MCF 10A (cell line): Measurements from ENCODE around the gene UAP1L1. TPM values are rescaled to one million over a fixed set of nuclear protein-coding genes. Genes with fewer than 3 reads are reported as not detected.
A peak's percentile ranks its signal among the peaks of the same experiment; 100 is the strongest.

ENCODE experiments used
- BruUV-seq: library from RNA; stranded (reverse); fragments of 400-500 nt; replicated peaks from 2 replicates; lab custom pipeline; 2021; lab: Mats Ljungman, UMichigan
- CTCF ChIA-PET: fragments of 300-600 bp; sonication (Branson Sonifier 250); formaldehyde crosslinking; extraction: SDS; loops from one replicate; lab custom pipeline; 2021; ENCODE audit warnings: antibody characterized with exemption, inconsistent platforms; lab: Yijun Ruan, JAX
- POLR2A ChIA-PET: fragments of 300-600, 350-650 bp; sonication (Branson Sonifier 250); formaldehyde crosslinking; extraction: SDS; loops from one replicate; lab custom pipeline; 2020; ENCODE audit warnings: antibody characterized with exemption, inconsistent platforms; lab: Yijun Ruan, JAX
- DNase-seq: peaks from one replicate; pipeline ENCODE4 v3.0.0-alpha.2; 2018; ENCODE audit not compliant: unreplicated experiment
- H3K27ac Mint-ChIP-seq: one replicate; pipeline ENCODE4 v1.8.0; 2022; ENCODE audit warnings: mild to moderate bottlenecking, low read depth, mixed read lengths; ENCODE audit not compliant: unreplicated experiment
- H3K27me3 Mint-ChIP-seq: one replicate; pipeline ENCODE4 v1.8.0; 2022; ENCODE audit warnings: mixed read lengths; ENCODE audit not compliant: insufficient read depth, unreplicated experiment
- H3K36me3 Mint-ChIP-seq: one replicate; pipeline ENCODE4 v1.8.0; 2022; ENCODE audit warnings: mild to moderate bottlenecking, moderate library complexity, mixed read lengths; ENCODE audit not compliant: insufficient read depth, unreplicated experiment
- H3K4me1 Mint-ChIP-seq: one replicate; pipeline ENCODE4 v1.8.0; 2022; ENCODE audit warnings: mixed read lengths; ENCODE audit not compliant: insufficient read depth, unreplicated experiment
- H3K4me3 Mint-ChIP-seq: one replicate; pipeline ENCODE4 v1.8.0; 2022; ENCODE audit warnings: mild to moderate bottlenecking, moderate library complexity, mixed read lengths; ENCODE audit not compliant: unreplicated experiment
- H3K9me3 Mint-ChIP-seq: one replicate; pipeline ENCODE4 v1.8.0; 2022; ENCODE audit warnings: mixed read lengths; ENCODE audit not compliant: unreplicated experiment
- CTCF ChIP-seq: fragments of 200-600 bp; IDR thresholded peaks from one replicate; pipeline ENCODE4 v1.8.0; 2022; ENCODE audit warnings: antibody characterized with exemption, mild to moderate bottlenecking; ENCODE audit not compliant: unreplicated experiment
- intact Hi-C: fragments of 100-400 bp; cut with micrococcal nuclease; formaldehyde crosslinking; loops from 2 replicates; pipeline ENCODE4 v1.14.1; 2022
- total RNA-seq: library from RNA; stranded (reverse); gene quantifications from 2 replicates; pipeline ENCODE4 v1.2.3, GENCODE V29; 2022

Gene UAP1L1
- total RNA-seq, 1 experiment from 2014 or later = 1.0 TPM

DNA sequence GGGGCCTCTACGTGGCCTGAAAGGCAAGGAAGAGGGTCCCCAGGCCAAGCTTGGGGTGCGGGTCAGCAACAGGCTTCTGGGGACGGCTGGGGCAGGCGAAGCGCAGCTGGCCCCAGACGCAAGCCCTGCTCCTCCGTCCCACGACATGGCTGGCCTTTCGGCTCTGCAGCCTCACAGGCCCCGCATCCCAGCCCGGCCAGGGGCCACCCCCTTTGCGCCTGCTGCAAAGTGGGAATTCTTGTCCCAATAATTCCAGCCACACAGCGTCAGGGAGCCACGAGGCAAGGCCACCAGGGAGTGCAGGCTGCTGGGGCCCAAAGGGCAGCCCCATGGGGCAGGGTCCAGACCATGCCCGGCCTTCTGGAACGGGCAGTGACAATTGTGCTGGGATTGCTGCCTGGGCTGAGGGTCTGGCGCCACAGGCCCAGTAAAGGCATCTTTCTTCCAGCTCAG, 22.4 kb upstream of the UAP1L1 start:
- Mint-ChIP-seq H3K4me3 (peak overlapping the region; percentile 61), H3K27ac (no peak overlapping the region), H3K4me1 (peaks cover 7% of the 10 kb centered on the region), H3K27me3 (no peaks in the 10 kb centered on the region), H3K36me3 (no peaks in the 10 kb centered on the region), H3K9me3 (no peaks in the 10 kb centered on the region)
- DNase-seq = no peak
- ChIA-PET POLR2A (interaction anchor here (1.6 to 2.5 kb wide), 3 partner anchors 8 to 186 kb away, joined by 4 to 14 read pairs (median 11); partner anchors contain the start of genes MAN1B1 and TUBB4B), CTCF (interaction anchor here (1.2 to 2.1 kb wide), 4 partner anchors 8 to 26 kb away, joined by 4 to 27 read pairs (median 14); partner anchors contain the start of gene NPDC1)
- intact Hi-C loops = no loop called here
- BruUV-seq = no TSS peak
- no peak for TF ChIP-seq CTCF

- H3K27me3 Mint-ChIP-seq = no peaks in the 10 kb centered on the region
- intact Hi-C loops = no loop called here
- no peaks in the 10 kb centered on the region for H3K36me3 Mint-ChIP-seq
- peak overlapping the region; percentile 49 for H3K4me3 Mint-ChIP-seq
- BruUV-seq = no TSS peak
- H3K9me3 Mint-ChIP-seq = no peaks in the 10 kb centered on the region
- no peak overlapping the region for H3K27ac Mint-ChIP-seq
- POLR2A ChIA-PET = interaction anchor here (0.5 to 2.5 kb wide), 7 partner anchors 9 to 1197 kb away, joined by 3 to 14 read pairs (median 4); partner anchors contain the start of genes MAN1B1, MRPL41 and TUBB4B
- H3K4me1 Mint-ChIP-seq = peaks cover 7% of the 10 kb centered on the region
- CTCF ChIA-PET = interaction anchor here (0.7 to 2.1 kb wide), 6 partner anchors 9 to 26 kb away, joined by 4 to 27 read pairs (median 8); partner anchors contain the start of gene NPDC1
- TF ChIP-seq CTCF = no peak
- DNase-seq = peak; percentile 94
These were observed 21.6 kb upstream of the UAP1L1 start for GRCh38 chr9:137055385-137056364.

DNA sequence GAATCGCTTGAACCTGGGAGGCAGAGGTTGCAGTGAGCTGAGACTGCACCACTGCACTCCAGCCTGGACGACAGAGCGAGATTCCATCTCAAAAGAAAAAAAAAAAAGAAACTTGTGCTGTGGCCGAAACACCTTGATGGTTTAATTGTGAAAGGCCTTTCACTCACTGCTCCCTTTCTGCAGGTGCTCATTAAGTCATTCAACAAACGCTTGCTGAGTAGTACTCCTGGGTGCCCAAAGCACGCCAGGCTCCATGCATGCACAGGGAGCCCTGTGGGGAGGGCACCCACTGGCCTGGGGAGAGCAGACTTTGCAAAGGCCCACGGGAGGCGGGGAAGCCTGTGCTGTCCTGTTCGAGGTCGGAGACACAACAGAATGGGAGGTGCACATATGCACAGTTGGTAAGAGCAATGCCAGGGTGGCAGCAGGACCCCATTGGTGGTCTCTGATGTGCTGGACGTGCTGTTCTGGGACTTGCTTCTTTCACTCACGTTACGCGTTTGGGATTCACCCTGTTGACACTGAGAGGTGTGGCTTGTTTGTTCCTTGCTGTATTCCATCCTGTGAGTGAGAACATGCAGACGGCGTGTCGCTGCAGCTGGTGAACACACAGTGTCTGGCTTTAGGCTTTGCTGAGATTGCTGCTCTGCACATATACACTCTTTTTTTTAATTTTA, 20.4 kb upstream of the UAP1L1 start:
- Mint-ChIP-seq H3K4me3 (no peak overlapping the region), H3K27ac (no peak overlapping the region), H3K36me3 (no peaks in the 10 kb centered on the region), H3K4me1 (peaks cover 7% of the 10 kb centered on the region), H3K9me3 (no peaks in the 10 kb centered on the region), H3K27me3 (no peaks in the 10 kb centered on the region)
- DNase-seq = no peak
- BruUV-seq = no TSS peak
- ChIA-PET CTCF (interaction anchor here (1.3 to 3.4 kb wide), 5 partner anchors 8 to 28 kb away, joined by 7 to 27 read pairs (median 18); partner anchors contain the start of gene NPDC1), POLR2A (interaction anchor here (2.2 to 2.5 kb wide), 2 partner anchors 10 to 29 kb away, joined by 11 to 14 read pairs; partner anchors contain the start of gene MAN1B1)
- TF ChIP-seq CTCF = no peak
- intact Hi-C loops = no loop called here
